Measurements from ENCODE around the gene GSN. TPM values are rescaled to one million over a fixed set of nuclear protein-coding genes. Genes with fewer than 3 reads are reported as not detected.

Gene GSN
- 77.2 and 88.5 TPM in 2 replicates for polyA plus RNA-seq (2011; rRNA removed)
- polyA plus RNA-seq (2012; cell fraction: cytosol; rRNA removed): 39.8 and 42.0 TPM in 2 replicates
- polyA plus RNA-seq (2012; cell fraction: nucleus; rRNA removed): 76.2 and 84.7 TPM in 2 replicates
- 24.5 to 36.5 TPM (median 33.7 TPM) in 3 replicates for polyA plus RNA-seq (2017; fragmentation: RNase III; extraction: RNeasy Plus Mini Kit Qiagen cat#74134 plus additional on column Dnase treatment)
- polyA minus RNA-seq (2011; rRNA and poly(A)+ RNA removed): 110 TPM in 2 replicates

GRCh38 chr9:121267689-121268597 is at the start of gene GSN:
Gene GSN, plus strand, starts transcription at chr9:121268162. Its CDS starts 33,810 bp downstream, at chr9:121301972.
- peak within 1 kb of the TSS; percentile 80 to 92 for H3K27ac ChIP-seq
- ChIA-PET CTCF (interaction anchor here (0.6 to 5.7 kb wide), 16 partner anchors 10 to 131 kb away, joined by 3 to 51 read pairs (median 4); no protein-coding TSS in a partner anchor), POLR2A (interaction anchor here (0.6 to 2.0 kb wide), 14 partner anchors 10 to 147 kb away, joined by 3 to 24 read pairs (median 3); partner anchors contain the start of gene RAB14)
- peak; percentile 62 to 69 for DNase-seq (ENCODE audit: low read depth in 1 of 2, low spot score in 1 of 2)
- peak; percentile 89 to 92 for ATAC-seq
- peaks cover 28% of the 10 kb centered on the region for H3K4me1 ChIP-seq
- H3K4me3 ChIP-seq: peak within 1 kb of the TSS; percentile 95
- H3K4me2 ChIP-seq: peak within 1 kb of the TSS; percentile 100
- FAIRE-seq: no peak
- TF ChIP-seq HEYL (CRISPR knock-in tag; IDR thresholded peaks at IDR 0.05) (no peak), RCOR1 (IDR thresholded peaks at IDR 0.05; ENCODE audit: low read depth, low read length) (no peak), JUN (IDR thresholded peaks at IDR 0.05) (peak; percentile 33 to 42; a peak in 3 of 5 replicates), POLR2A (IDR thresholded peaks at IDR 0.05; ENCODE audit: low read length) (peak; percentile 91), POLR2AphosphoS2 (conservative IDR thresholded peaks at IDR 0.05; ENCODE audit: low read length) (no peak), ZSCAN20 (CRISPR knock-in tag; IDR thresholded peaks at IDR 0.05) (no peak), BCL3 (IDR thresholded peaks at IDR 0.05) (peak; percentile 62; the same call in 2 of the 3 replicates), KDM5A (IDR thresholded peaks at IDR 0.05) (no peak), SMC3 (IDR thresholded peaks at IDR 0.05) (0 out of 3 replicates have a peak, but pooled peaks have one; percentile 5), MAX (IDR thresholded peaks at IDR 0.05) (peak; percentile 50; the same call in 1 of the 2 replicates)
- WGBS (ENCODE audit: missing lambda C conversion rate): 3% methylated on average over 34 of the region's 64 CpGs
- no peaks in the 10 kb centered on the region for H3K9me3 ChIP-seq

- Histone ChIP-seq H3K4me3 (no peak overlapping the region), H3K4me1 (no peaks in the 10 kb centered on the region), H3K9me3 (no peaks in the 10 kb centered on the region), H3K4me2 (no peak overlapping the region), H3K27ac (no peak overlapping the region)
- ChIA-PET POLR2A (no interaction called here), CTCF (interaction anchor here (1.0 to 2.1 kb wide), 6 partner anchors 8 to 222 kb away, joined by 3 to 8 read pairs (median 8); partner anchors contain the start of gene RAB14)
- FAIRE-seq (no peak), DNase-seq (ENCODE audit: low read depth in 1 of 2, low spot score in 1 of 2) (no peak), ATAC-seq (no peak)
- TF ChIP-seq FOSB (CRISPR knock-in tag; IDR thresholded peaks at IDR 0.05): no peak
- WGBS (ENCODE audit: missing lambda C conversion rate): 86% methylated on average over 8 of the region's 8 CpGs
These were observed 49.5 kb upstream of the GSN start for GRCh38 chr9:121218357-121219027.

- TF ChIP-seq JUN (IDR thresholded peaks at IDR 0.05) (no peak), EHF (CRISPR knock-in tag; IDR thresholded peaks at IDR 0.05) (no peak), ESRRA (IDR thresholded peaks at IDR 0.05; ENCODE audit: borderline replicate concordance, low read length) (no peak)
- CTCF ChIA-PET: interaction anchor here (0.7 to 2.1 kb wide), 2 partner anchors 175 to 220 kb away, joined by 3 to 7 read pairs; no protein-coding TSS in a partner anchor
- POLR2A ChIA-PET: no interaction called here
- no peaks in the 10 kb centered on the region for H3K9me3 ChIP-seq
- DNase-seq (ENCODE audit: low read depth in 1 of 2, low spot score in 1 of 2) (no peak), FAIRE-seq (no peak), ATAC-seq (no peak)
- H3K4me2 ChIP-seq: no peak overlapping the region
- WGBS (ENCODE audit: missing lambda C conversion rate): 72% methylated on average over 3 of the region's 3 CpGs
- H3K4me1 ChIP-seq: no peaks in the 10 kb centered on the region
- no peak overlapping the region for H3K4me3 ChIP-seq
- H3K27ac ChIP-seq: no peak overlapping the region
These were observed 48.4 kb upstream of the GSN start for GRCh38 chr9:121219530-121219929.

- Histone ChIP-seq H3K4me3 (no peak overlapping the region), H3K27ac (no peak overlapping the region), H3K4me1 (0 out of 3 replicates have a peak, but pooled peaks cover 2% of the 10 kb centered on the region), H3K9me3 (no peaks in the 10 kb centered on the region), H3K4me2 (no peak overlapping the region)
- POLR2A ChIA-PET: no interaction called here
- CTCF ChIA-PET: interaction anchor here (0.6 to 9.3 kb wide), 10 partner anchors 7 to 374 kb away, joined by 3 to 74 read pairs (median 4); no protein-coding TSS in a partner anchor
- DNase-seq (ENCODE audit: low read depth in 1 of 2, low spot score in 1 of 2): no peak
- no peak for ATAC-seq
- WGBS (ENCODE audit: missing lambda C conversion rate): 72% methylated on average over 13 of the region's 13 CpGs
- FAIRE-seq: no peak
- TF ChIP-seq CBX2 (IDR thresholded peaks at IDR 0.05; ENCODE audit: borderline replicate concordance, low read depth): no peak
- no peak for TF ChIP-seq MAFK (IDR thresholded peaks at IDR 0.05; ENCODE audit: partially characterized antibody)
- no peak for TF ChIP-seq ATOH8 (CRISPR knock-in tag; IDR thresholded peaks at IDR 0.05; ENCODE audit: low read depth)
- no peak for TF ChIP-seq KDM5A (IDR thresholded peaks at IDR 0.05)
- TF ChIP-seq TP53 (CRISPR knock-in tag; IDR thresholded peaks at IDR 0.05): no peak
- no peak for TF ChIP-seq PBX3 (IDR thresholded peaks at IDR 0.05)
- no peak for TF ChIP-seq SMC3 (IDR thresholded peaks at IDR 0.05)
- TF ChIP-seq POLR2AphosphoS2 (conservative IDR thresholded peaks at IDR 0.05; ENCODE audit: low read length): no peak
- no peak for TF ChIP-seq HES2 (IDR thresholded peaks at IDR 0.05)
- no peak for TF ChIP-seq E2F6 (IDR thresholded peaks at IDR 0.05; ENCODE audit: borderline replicate concordance, low read depth)
These were observed 46.8 kb upstream of the GSN start for GRCh38 chr9:121220996-121221663.

Measured in A549 (cell line).